Mammary epithelial cell (primary cell): Measurements from ENCODE around the gene EPHB3.

Experiments used
- EZH2 ChIP-seq: IDR thresholded peaks from 2 replicates; pipeline ENCODE4 v1.6.1; 2012; ENCODE audit warnings: low read length, inconsistent platforms, borderline replicate concordance
- TF ChIP-seq, protein P1 (sequence below), 2 donors: IDR thresholded peaks in 1 of 2; conservative IDR thresholded peaks in 1 of 2; 2 replicates each; pipeline ENCODE4 v1.5.1; 2011 to 2012; ENCODE audit warnings: inconsistent platforms in 2 of 2, low read length in 2 of 2, mild to moderate bottlenecking in 2 of 2, control low read depth in 1 of 2, low read depth in 1 of 2; ENCODE audit not compliant: insufficient read depth in 1 of 2; ENCODE audit errors: extremely low read depth in 1 of 2

DNA sequence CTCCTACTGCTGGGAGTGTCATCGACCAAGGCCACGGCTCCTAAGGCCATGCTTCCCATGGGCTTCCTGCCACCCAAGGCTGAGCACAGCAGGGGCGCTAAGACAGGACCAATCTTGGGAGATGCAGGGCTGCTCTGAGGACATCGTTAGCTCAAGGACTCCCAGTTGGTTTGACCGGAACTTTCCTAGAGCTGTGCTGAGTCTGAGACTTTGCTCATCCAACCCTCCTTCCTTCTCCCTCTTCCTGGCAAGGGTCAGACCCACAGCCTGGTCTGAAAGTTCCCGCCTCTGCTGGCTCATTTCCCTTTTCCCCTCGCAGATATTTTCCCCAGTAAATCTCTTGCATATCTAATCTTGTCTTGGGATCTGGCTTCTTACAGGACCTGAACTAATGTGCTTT, 57.2 kb downstream of the EPHB3 start:
- TF ChIP-seq, protein P1, sequence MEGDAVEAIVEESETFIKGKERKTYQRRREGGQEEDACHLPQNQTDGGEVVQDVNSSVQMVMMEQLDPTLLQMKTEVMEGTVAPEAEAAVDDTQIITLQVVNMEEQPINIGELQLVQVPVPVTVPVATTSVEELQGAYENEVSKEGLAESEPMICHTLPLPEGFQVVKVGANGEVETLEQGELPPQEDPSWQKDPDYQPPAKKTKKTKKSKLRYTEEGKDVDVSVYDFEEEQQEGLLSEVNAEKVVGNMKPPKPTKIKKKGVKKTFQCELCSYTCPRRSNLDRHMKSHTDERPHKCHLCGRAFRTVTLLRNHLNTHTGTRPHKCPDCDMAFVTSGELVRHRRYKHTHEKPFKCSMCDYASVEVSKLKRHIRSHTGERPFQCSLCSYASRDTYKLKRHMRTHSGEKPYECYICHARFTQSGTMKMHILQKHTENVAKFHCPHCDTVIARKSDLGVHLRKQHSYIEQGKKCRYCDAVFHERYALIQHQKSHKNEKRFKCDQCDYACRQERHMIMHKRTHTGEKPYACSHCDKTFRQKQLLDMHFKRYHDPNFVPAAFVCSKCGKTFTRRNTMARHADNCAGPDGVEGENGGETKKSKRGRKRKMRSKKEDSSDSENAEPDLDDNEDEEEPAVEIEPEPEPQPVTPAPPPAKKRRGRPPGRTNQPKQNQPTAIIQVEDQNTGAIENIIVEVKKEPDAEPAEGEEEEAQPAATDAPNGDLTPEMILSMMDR (conservative IDR thresholded peaks at IDR 0.05 in 1 of 2, IDR thresholded peaks at IDR 0.05 in 1 of 2; ENCODE audit: extremely low read depth in 1 of 2, insufficient read depth in 1 of 2, low read depth in 1 of 2, low read length in 2 of 2): no peak
- TF ChIP-seq EZH2: no peak
